Fibroblast of pulmonary artery (primary cell): ENCODE data around the gene BCL10.

Experiments
- DNase-seq: peaks from one replicate; pipeline ENCODE4 v3.0.0-alpha.2; 2010; ENCODE audit warnings: low read depth
- H3K4me3 ChIP-seq: replicated peaks from 2 replicates; pipeline ENCODE4 v1.5.1; 2011; ENCODE audit warnings: low read depth, mild to moderate bottlenecking, control low read depth, low read length, moderate library complexity
- CTCF ChIP-seq: IDR thresholded peaks from 2 replicates; pipeline ENCODE4 v1.5.1; 2011; ENCODE audit warnings: mild to moderate bottlenecking, control low read depth, low read length, inconsistent platforms; ENCODE audit errors: missing control alignments

BCL10 gene

GRCh38 chr1:85273397-85273796 lies 3.0 kb downstream of the BCL10 start:
- TF ChIP-seq CTCF = no peak
- no peak for DNase-seq
- no peak overlapping the region for H3K4me3 ChIP-seq

- DNase-seq = no peak
- no peak overlapping the region for H3K4me3 ChIP-seq
- TF ChIP-seq CTCF = no peak
Measured at GRCh38 chr1:85268801-85269585, 7.4 kb downstream of the BCL10 start.

GRCh38 chr1:85267313-85267712 lies 9.1 kb downstream of the BCL10 start:
- no peak for TF ChIP-seq CTCF
- DNase-seq = no peak
- no peak overlapping the region for H3K4me3 ChIP-seq

GRCh38 chr1:85264150-85264549 lies 12.3 kb downstream of the BCL10 start:
- no peak overlapping the region for H3K4me3 ChIP-seq
- DNase-seq = no peak
- TF ChIP-seq CTCF = no peak

GRCh38 chr1:85262985-85263384 lies 13.4 kb downstream of the BCL10 start:
- no peak for DNase-seq
- no peak overlapping the region for H3K4me3 ChIP-seq
- TF ChIP-seq CTCF = no peak

GRCh38 chr1:85259912-85260274 lies 16.5 kb downstream of the BCL10 start:
- peak; percentile 90 for DNase-seq
- no peak for TF ChIP-seq CTCF
- peak overlapping the region; percentile 82 for H3K4me3 ChIP-seq

- DNase-seq = peak; percentile 93
- H3K4me3 ChIP-seq = peak within 1 kb of the TSS; percentile 82
- peak; percentile 78 for TF ChIP-seq CTCF
Measured at GRCh38 chr1:85259118-85259911, 17.1 kb downstream of the BCL10 start, which contains the start of gene C1orf52. TSS of gene C1orf52 (minus strand) at chr1:85259662. CDS start at chr1:85259633, 29 bp downstream.
